ENCODE results near the gene PIP4K2C.

DNA sequence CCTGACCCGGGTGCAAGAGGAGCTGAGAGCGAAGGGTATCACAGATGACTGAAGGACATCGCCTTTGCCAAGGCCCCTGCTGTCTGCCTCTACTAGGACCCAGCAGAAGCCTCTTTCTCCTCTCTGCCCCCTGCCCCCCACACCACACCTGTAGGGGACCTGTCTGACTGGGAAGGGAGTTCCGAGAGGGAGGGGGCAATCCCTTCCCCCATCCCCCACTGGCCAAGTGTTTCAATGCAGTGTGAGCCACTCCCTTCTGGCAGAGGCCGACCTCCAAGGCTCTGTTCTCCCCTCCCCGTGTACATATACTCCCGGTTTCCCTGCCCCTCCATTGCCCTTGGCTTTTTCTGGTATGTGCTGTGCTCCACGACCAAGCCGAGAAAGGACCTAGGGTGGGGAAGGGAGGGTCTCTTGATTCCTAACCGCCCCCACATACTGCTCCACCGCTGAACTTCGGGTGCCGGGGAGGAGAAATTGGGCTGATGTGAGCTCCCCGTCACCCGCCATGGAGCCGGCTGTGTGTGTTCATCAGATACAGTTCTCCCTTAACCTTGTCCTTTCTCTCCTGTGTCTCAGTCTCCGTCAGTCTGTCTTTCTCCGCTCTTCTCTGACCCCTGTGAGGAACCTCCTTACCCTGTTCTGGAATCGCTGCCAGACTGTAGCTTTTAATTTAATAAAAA, 18.2 kb downstream of the PIP4K2C start:
- TF ChIP-seq CTCF (IDR thresholded peaks at IDR 0.05; ENCODE audit: borderline replicate concordance, extremely low read depth, low read length, poor library complexity, severe bottlenecking): no peak
- no peak for TF ChIP-seq EZH2 (IDR thresholded peaks at IDR 0.05; ENCODE audit: borderline replicate concordance, low read depth, low read length, severe bottlenecking)
